ENCODE results near the gene FAHD2B. TPM values are rescaled to one million over a fixed set of nuclear protein-coding genes. Genes with fewer than 3 reads are reported as not detected.
"Not testable (repeated sequence)": the region's sequence is repeated elsewhere in the genome, so short reads cannot be mapped to it uniquely, and the experiment has no call there.

The FAHD2B gene
- total RNA-seq, 2 experiments from 2014 or later, result 26.1 to 28.1 TPM

GRCh38 chr2:97093983-97094771 lies 505 bp downstream of the FAHD2B start:
- H3K27ac Mint-ChIP-seq; H3K27me3 Mint-ChIP-seq (ENCODE audit: low read depth); intact Hi-C loops (cut with micrococcal nuclease); DNase-seq; H3K36me3 Mint-ChIP-seq (ENCODE audit: low read depth); CTCF ChIA-PET; H3K9me3 Mint-ChIP-seq: not testable (repeated sequence)
- peaks cover 14% of the 10 kb centered on the region for H3K4me1 Mint-ChIP-seq (ENCODE audit: low read depth)
- H3K4me3 Mint-ChIP-seq, result peak overlapping the region; percentile 66

- intact Hi-C loops (cut with micrococcal nuclease); H3K36me3 Mint-ChIP-seq (ENCODE audit: low read depth); H3K27ac Mint-ChIP-seq; CTCF ChIA-PET; H3K27me3 Mint-ChIP-seq (ENCODE audit: low read depth); DNase-seq; H3K9me3 Mint-ChIP-seq; H3K4me3 Mint-ChIP-seq: not testable (repeated sequence)
- H3K4me1 Mint-ChIP-seq (ENCODE audit: low read depth), result peaks cover 14% of the 10 kb centered on the region
Measured at GRCh38 chr2:97092946-97093345, 1.7 kb downstream of the FAHD2B start.

- CTCF ChIA-PET; H3K27me3 Mint-ChIP-seq (ENCODE audit: low read depth); H3K4me1 Mint-ChIP-seq (ENCODE audit: low read depth); DNase-seq; intact Hi-C loops (cut with micrococcal nuclease); H3K27ac Mint-ChIP-seq; H3K36me3 Mint-ChIP-seq (ENCODE audit: low read depth); H3K4me3 Mint-ChIP-seq; H3K9me3 Mint-ChIP-seq: not testable (repeated sequence)
Measured at GRCh38 chr2:97088706-97089105, 6.0 kb downstream of the FAHD2B start.

- DNase-seq; intact Hi-C loops (cut with micrococcal nuclease); H3K4me3 Mint-ChIP-seq; H3K9me3 Mint-ChIP-seq; H3K27me3 Mint-ChIP-seq (ENCODE audit: low read depth); H3K36me3 Mint-ChIP-seq (ENCODE audit: low read depth); H3K27ac Mint-ChIP-seq; H3K4me1 Mint-ChIP-seq (ENCODE audit: low read depth); CTCF ChIA-PET: not testable (repeated sequence)
Measured at GRCh38 chr2:97085093-97085492, 9.6 kb downstream of the FAHD2B start.

- intact Hi-C loops (cut with micrococcal nuclease); CTCF ChIA-PET; H3K27ac Mint-ChIP-seq; H3K4me1 Mint-ChIP-seq (ENCODE audit: low read depth); H3K36me3 Mint-ChIP-seq (ENCODE audit: low read depth); DNase-seq; H3K9me3 Mint-ChIP-seq; H3K4me3 Mint-ChIP-seq; H3K27me3 Mint-ChIP-seq (ENCODE audit: low read depth): not testable (repeated sequence)
Measured at GRCh38 chr2:97083516-97083915, 11.2 kb downstream of the FAHD2B start.

GRCh38 chr2:97082206-97082605 lies 12.5 kb downstream of the FAHD2B start:
- H3K36me3 Mint-ChIP-seq (ENCODE audit: low read depth); H3K27me3 Mint-ChIP-seq (ENCODE audit: low read depth); H3K9me3 Mint-ChIP-seq; H3K27ac Mint-ChIP-seq; CTCF ChIA-PET; H3K4me1 Mint-ChIP-seq (ENCODE audit: low read depth); DNase-seq; intact Hi-C loops (cut with micrococcal nuclease); H3K4me3 Mint-ChIP-seq: not testable (repeated sequence)

- H3K36me3 Mint-ChIP-seq (ENCODE audit: low read depth); H3K4me3 Mint-ChIP-seq; H3K27ac Mint-ChIP-seq; H3K27me3 Mint-ChIP-seq (ENCODE audit: low read depth); CTCF ChIA-PET; DNase-seq; H3K9me3 Mint-ChIP-seq; intact Hi-C loops (cut with micrococcal nuclease); H3K4me1 Mint-ChIP-seq (ENCODE audit: low read depth): not testable (repeated sequence)
Measured at GRCh38 chr2:97080855-97081254, 13.8 kb downstream of the FAHD2B start.

GRCh38 chr2:97077213-97077612 lies 17.5 kb downstream of the FAHD2B start:
- DNase-seq; H3K27me3 Mint-ChIP-seq (ENCODE audit: low read depth); CTCF ChIA-PET: not testable (repeated sequence)

GRCh38 chr2:97070915-97071314 lies 23.8 kb downstream of the FAHD2B start:
- CTCF ChIA-PET; H3K27me3 Mint-ChIP-seq (ENCODE audit: low read depth); intact Hi-C loops (cut with micrococcal nuclease); H3K36me3 Mint-ChIP-seq (ENCODE audit: low read depth); DNase-seq; H3K27ac Mint-ChIP-seq; H3K4me3 Mint-ChIP-seq; H3K9me3 Mint-ChIP-seq; H3K4me1 Mint-ChIP-seq (ENCODE audit: low read depth): not testable (repeated sequence)

More at GRCh38 chr2:97077213-97077612, 17.5 kb downstream of the FAHD2B start:
- H3K27ac Mint-ChIP-seq; intact Hi-C loops (cut with micrococcal nuclease); H3K9me3 Mint-ChIP-seq; H3K4me1 Mint-ChIP-seq (ENCODE audit: low read depth); H3K36me3 Mint-ChIP-seq (ENCODE audit: low read depth); H3K4me3 Mint-ChIP-seq: not testable (repeated sequence)

GRCh38 chr2:97068722-97069121 lies 26.0 kb downstream of the FAHD2B start:
- H3K4me1 Mint-ChIP-seq (ENCODE audit: low read depth); CTCF ChIA-PET; H3K9me3 Mint-ChIP-seq; H3K4me3 Mint-ChIP-seq; H3K27me3 Mint-ChIP-seq (ENCODE audit: low read depth); intact Hi-C loops (cut with micrococcal nuclease); H3K36me3 Mint-ChIP-seq (ENCODE audit: low read depth); DNase-seq; H3K27ac Mint-ChIP-seq: not testable (repeated sequence)

- Mint-ChIP-seq H3K27ac (no peak overlapping the region), H3K4me3 (no peak overlapping the region), H3K36me3 (ENCODE audit: low read depth) (no peaks in the 10 kb centered on the region), H3K4me1 (ENCODE audit: low read depth) (no peaks in the 10 kb centered on the region), H3K27me3 (ENCODE audit: low read depth) (no peaks in the 10 kb centered on the region), H3K9me3 (no peaks in the 10 kb centered on the region)
- CTCF ChIA-PET, result interaction anchor here (0.6 kb wide), 1 partner anchor 17 kb away, joined by 3 read pairs; no protein-coding TSS in a partner anchor
- DNase-seq, result no peak
- intact Hi-C loops (cut with micrococcal nuclease), result no loop called here
Measured at GRCh38 chr2:97068074-97068473, 26.6 kb downstream of the FAHD2B start.

- intact Hi-C loops (cut with micrococcal nuclease), result no loop called here
- Mint-ChIP-seq H3K4me1 (ENCODE audit: low read depth) (no peaks in the 10 kb centered on the region), H3K4me3 (no peak overlapping the region), H3K27ac (no peak overlapping the region), H3K36me3 (ENCODE audit: low read depth) (no peaks in the 10 kb centered on the region), H3K27me3 (ENCODE audit: low read depth) (no peaks in the 10 kb centered on the region), H3K9me3 (no peaks in the 10 kb centered on the region)
- DNase-seq, result no peak
- CTCF ChIA-PET, result interaction anchor here (0.6 kb wide), 1 partner anchor 17 kb away, joined by 3 read pairs; no protein-coding TSS in a partner anchor
Measured at GRCh38 chr2:97067279-97068004, 27.2 kb downstream of the FAHD2B start.

GRCh38 chr2:97066030-97066429 lies 28.7 kb downstream of the FAHD2B start:
- H3K4me3 Mint-ChIP-seq; CTCF ChIA-PET; H3K4me1 Mint-ChIP-seq (ENCODE audit: low read depth); H3K27me3 Mint-ChIP-seq (ENCODE audit: low read depth); DNase-seq; H3K27ac Mint-ChIP-seq; H3K9me3 Mint-ChIP-seq; H3K36me3 Mint-ChIP-seq (ENCODE audit: low read depth); intact Hi-C loops (cut with micrococcal nuclease): not testable (repeated sequence)
